Breast epithelium (tissue), 4 donors: ENCODE measurements around the gene MSRB1. TPM values are rescaled to one million over a fixed set of nuclear protein-coding genes. Genes with fewer than 3 reads are reported as not detected.

ENCODE experiments used
- DNase-seq, 2 donors: peaks; one replicate each; pipeline ENCODE4 v3.0.0-alpha.2; 2019; ENCODE audit warnings: low spot score in 2 of 2
- H3K27ac ChIP-seq, 2 donors: fragments of 200-600 bp; sonication (generic) in 1 of 2; one replicate each; pipeline ENCODE4 v1.5.1; 2016 to 2019; ENCODE audit warnings: mild to moderate bottlenecking in 1 of 2
- H3K27me3 ChIP-seq, 2 donors: fragments of 200-600 bp; sonication (generic) in 1 of 2; one replicate each; pipeline versions ENCODE4 v1.5.1 to v1.6.0; 2017 to 2019; ENCODE audit warnings: control low read depth in 1 of 2, mild to moderate bottlenecking in 1 of 2
- H3K36me3 ChIP-seq: fragments of 200-600 bp; one replicate; pipeline ENCODE4 v1.5.1; 2019
- H3K4me1 ChIP-seq, 2 donors: fragments of 200-600 bp; sonication (generic); one replicate each; pipeline ENCODE4 v1.5.1; 2016 to 2019; ENCODE audit warnings: control low read depth in 1 of 2
- H3K4me3 ChIP-seq, 3 donors: fragments of 200-600 bp; sonication (generic); 1 replicate in 2 of 3; 2 replicates in 1 of 3; pipeline ENCODE4 v1.5.1; 2016 to 2019; ENCODE audit warnings: mild to moderate bottlenecking in 3 of 3, moderate library complexity in 2 of 3
- H3K9me3 ChIP-seq, 2 donors: fragments of 200-600 bp; sonication (generic) in 1 of 2; one replicate each; pipeline ENCODE4 v1.5.1; 2016 to 2019; ENCODE audit warnings: control low read depth in 1 of 2
- POLR2A ChIP-seq: fragments of 450-650 bp; IDR thresholded peaks from one replicate; pipeline ENCODE4 v1.6.1; 2016; ENCODE audit warnings: antibody characterized with exemption, mild to moderate bottlenecking, moderate library complexity
- POLR2AphosphoS5 ChIP-seq, 3 donors: sonication (generic); formaldehyde crosslinking; IDR thresholded peaks; one replicate each; pipeline ENCODE4 v1.6.1; 2017; ENCODE audit warnings: antibody characterized with exemption in 3 of 3
- intact Hi-C: fragments of 100-400 bp; cut with DNase I; formaldehyde crosslinking; loops from one replicate; pipeline ENCODE4 v1.15.1; 2023; ENCODE audit warnings: low total_unique reads
- total RNA-seq, 3 donors: library from RNA; depleted of rRNA; stranded (reverse); fragments of >200 nt; gene quantifications; one replicate each; pipeline ENCODE4 v1.1.0, GENCODE V29; 2016
- TF ChIP-seq, protein P1 (sequence below), 3 donors: fragments of 450-650 bp; IDR thresholded peaks; one replicate each; pipeline ENCODE4 v1.5.1; 2016 to 2017; ENCODE audit warnings: antibody characterized with exemption in 3 of 3, mild to moderate bottlenecking in 3 of 3, moderate library complexity in 3 of 3

MSRB1 gene
- total RNA-seq, 3 donors from 2014 or later, result 12.1 to 17.4 (median 17.0) TPM

DNA sequence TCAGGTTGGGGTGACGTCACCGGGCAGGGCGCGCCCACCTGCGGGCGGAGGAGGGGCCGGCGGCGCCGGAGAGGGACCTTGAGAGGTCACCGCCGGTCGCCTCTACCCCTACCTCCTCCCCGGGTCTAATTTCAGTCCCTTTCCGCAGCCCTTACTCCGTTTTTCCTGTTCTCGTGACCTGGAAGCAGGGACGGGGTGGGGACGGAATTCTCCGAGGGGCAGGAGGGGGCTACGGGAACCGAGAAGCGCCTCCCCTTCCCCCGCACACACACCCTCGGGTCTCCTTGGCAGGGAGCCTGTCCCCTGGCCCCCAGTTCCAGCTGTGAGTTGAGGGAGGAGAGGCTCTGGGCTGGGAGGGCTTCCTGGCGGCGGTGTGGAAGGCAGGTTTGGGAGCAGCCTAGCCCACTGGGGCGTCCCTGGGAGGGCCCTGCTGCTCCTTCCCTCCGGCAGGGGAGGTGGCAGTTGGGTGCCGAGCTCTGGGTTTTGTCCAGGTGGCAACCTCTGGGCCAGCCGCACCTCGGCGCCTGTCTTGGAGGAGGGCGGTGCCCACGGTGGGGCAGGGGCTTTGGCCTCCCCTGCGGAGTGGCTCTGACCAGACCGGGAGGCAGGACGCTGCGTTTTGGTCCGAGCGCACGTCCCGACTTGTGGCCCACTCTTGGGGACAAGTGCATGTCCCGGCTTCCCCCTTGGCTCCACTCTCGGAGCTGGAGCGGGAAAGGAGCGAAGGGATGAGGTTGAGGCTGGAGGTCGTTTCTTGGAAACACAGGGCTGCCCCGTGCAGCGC, 47.5 kb upstream of the MSRB1 start:
- no peaks in the 10 kb centered on the region for H3K9me3 ChIP-seq

DNA sequence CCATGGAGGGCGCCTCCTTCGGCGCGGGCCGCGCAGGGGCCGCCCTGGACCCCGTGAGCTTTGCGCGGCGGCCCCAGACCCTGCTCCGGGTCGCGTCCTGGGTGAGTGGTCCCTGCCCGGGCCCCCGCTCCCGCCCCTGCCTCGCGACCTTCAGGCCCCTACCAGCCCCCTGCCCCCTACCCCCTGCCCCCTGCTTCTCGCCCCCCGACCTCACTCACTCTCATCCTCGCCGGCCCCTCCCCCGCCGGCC, 47.0 kb upstream of the MSRB1 start:
- Histone ChIP-seq H3K36me3 (no peaks in the 10 kb centered on the region), H3K27me3 (peaks cover 5 to 25% of the 10 kb centered on the region in 2 donors), H3K27ac (no peak overlapping the region), H3K4me3 (peak overlapping the region in 2 of 3 donors; percentile 39 to 67), H3K9me3 (no peaks in the 10 kb centered on the region), H3K4me1 (peaks cover 4 to 20% of the 10 kb centered on the region in 2 donors)
- intact Hi-C loops, result no loop called here
- TF ChIP-seq POLR2A (no peak), POLR2AphosphoS5 (IDR thresholded peaks at IDR 0.05) (no peak)
- TF ChIP-seq, protein P1, sequence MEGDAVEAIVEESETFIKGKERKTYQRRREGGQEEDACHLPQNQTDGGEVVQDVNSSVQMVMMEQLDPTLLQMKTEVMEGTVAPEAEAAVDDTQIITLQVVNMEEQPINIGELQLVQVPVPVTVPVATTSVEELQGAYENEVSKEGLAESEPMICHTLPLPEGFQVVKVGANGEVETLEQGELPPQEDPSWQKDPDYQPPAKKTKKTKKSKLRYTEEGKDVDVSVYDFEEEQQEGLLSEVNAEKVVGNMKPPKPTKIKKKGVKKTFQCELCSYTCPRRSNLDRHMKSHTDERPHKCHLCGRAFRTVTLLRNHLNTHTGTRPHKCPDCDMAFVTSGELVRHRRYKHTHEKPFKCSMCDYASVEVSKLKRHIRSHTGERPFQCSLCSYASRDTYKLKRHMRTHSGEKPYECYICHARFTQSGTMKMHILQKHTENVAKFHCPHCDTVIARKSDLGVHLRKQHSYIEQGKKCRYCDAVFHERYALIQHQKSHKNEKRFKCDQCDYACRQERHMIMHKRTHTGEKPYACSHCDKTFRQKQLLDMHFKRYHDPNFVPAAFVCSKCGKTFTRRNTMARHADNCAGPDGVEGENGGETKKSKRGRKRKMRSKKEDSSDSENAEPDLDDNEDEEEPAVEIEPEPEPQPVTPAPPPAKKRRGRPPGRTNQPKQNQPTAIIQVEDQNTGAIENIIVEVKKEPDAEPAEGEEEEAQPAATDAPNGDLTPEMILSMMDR (IDR thresholded peaks at IDR 0.05), result no peak
- no peak for DNase-seq

More for the DNA sequence above, 47.5 kb upstream of the MSRB1 start:
- no peak for DNase-seq
- Histone ChIP-seq H3K36me3 (no peaks in the 10 kb centered on the region), H3K27ac (no peak overlapping the region), H3K27me3 (peaks cover 5 to 25% of the 10 kb centered on the region in 2 donors), H3K4me3 (peak overlapping the region in 2 of 3 donors; percentile 39 to 67), H3K4me1 (peaks cover 0 to 15% of the 10 kb centered on the region in 2 donors)
- no peak for TF ChIP-seq POLR2AphosphoS5 (IDR thresholded peaks at IDR 0.05)
- TF ChIP-seq POLR2A, result no peak
- TF ChIP-seq, protein P1 (IDR thresholded peaks at IDR 0.05), result no peak
- intact Hi-C loops, result no loop called here

DNA sequence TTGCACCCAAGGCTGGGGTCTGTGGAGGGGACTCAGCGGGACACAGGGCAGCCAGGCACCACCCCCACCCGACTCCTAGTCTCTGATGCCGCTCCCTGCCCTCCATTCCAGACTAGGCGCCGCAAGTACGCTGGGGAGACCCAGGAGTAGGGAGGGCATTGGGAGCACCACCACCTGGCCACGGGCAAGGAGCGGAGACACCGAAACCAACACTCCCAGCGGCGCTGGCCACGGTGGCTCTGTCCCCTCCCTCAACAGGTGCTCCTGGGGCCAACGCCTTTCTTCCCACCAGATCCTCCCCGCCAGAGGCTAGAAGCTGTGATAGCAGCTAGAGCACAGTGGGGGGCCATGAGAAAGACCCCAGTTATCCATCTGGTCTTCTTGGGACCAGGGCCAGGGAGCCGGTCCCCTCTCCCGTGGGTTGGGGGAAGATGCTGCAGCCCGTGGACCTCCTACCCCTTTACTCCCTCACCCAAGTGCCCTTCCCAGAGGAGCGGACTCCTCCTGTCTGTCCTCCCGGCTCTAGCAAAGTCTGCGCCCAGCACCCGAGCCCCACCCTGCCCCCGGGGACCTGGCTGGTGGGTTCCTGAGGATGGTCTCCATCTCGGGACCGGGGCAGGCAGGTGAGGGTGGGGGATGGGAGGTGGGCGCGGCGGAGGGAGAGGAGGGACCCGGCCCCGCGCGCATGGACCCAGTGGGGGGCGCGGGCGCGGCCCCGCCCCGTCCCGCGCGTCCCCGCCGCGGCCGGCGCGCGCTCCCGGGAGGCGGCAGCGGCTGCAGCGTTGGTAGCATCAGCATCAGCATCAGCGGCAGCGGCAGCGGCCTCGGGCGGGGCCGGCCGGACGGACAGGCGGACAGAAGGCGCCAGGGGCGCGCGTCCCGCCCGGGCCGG, 46.5 kb upstream of the MSRB1 start, which contains the start of gene SYNGR3:
SYNGR3 (plus strand) TSS at position 762 of the 892 bp plus-strand sequence. CDS start 133 bp downstream, outside the sequence.
- no peaks in the 10 kb centered on the region for H3K9me3 ChIP-seq
- H3K4me1 ChIP-seq, result peaks cover 9 to 22% of the 10 kb centered on the region in 2 donors
- DNase-seq, result no peak
- H3K36me3 ChIP-seq, result no peaks in the 10 kb centered on the region
- peak within 1 kb of the TSS in 2 of 3 donors; percentile 39 to 67 for H3K4me3 ChIP-seq
- TF ChIP-seq POLR2AphosphoS5 (IDR thresholded peaks at IDR 0.05), result no peak
- TF ChIP-seq, protein P1 (IDR thresholded peaks at IDR 0.05), result no peak
- no peak for TF ChIP-seq POLR2A
- H3K27me3 ChIP-seq, result peaks cover 5 to 25% of the 10 kb centered on the region in 2 donors
- H3K27ac ChIP-seq, result no peak within 1 kb of the TSS
- intact Hi-C loops, result no loop called here

DNA sequence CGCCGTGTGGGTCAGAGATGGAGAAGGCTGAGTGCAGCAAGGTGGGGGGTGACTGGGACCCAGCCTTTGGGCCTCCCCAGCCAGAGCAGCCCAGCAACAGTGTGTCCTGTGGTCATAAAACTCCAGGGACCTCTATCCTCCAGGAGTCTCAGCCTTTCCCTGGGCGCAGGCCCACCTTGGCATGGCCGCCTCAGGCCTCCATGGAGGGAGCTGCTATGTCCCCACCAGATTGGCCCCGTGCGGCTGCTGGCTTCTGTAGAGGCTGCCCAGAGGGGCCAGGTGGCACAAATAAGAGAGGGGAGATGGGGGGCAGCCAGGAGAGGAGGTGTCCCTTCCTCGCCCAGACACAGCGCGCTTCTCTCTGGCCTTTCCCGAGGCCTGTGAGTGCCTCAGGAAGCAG, 44.2 kb upstream of the MSRB1 start:
- Histone ChIP-seq H3K9me3 (no peaks in the 10 kb centered on the region), H3K27me3 (peaks cover 5 to 25% of the 10 kb centered on the region in 2 donors), H3K36me3 (no peaks in the 10 kb centered on the region), H3K4me3 (no peak overlapping the region), H3K27ac (no peak overlapping the region), H3K4me1 (peaks cover 14 to 22% of the 10 kb centered on the region in 2 donors)
- intact Hi-C loops, result no loop called here
- no peak for DNase-seq
- TF ChIP-seq POLR2A (no peak), POLR2AphosphoS5 (IDR thresholded peaks at IDR 0.05) (no peak)
- TF ChIP-seq, protein P1 (IDR thresholded peaks at IDR 0.05), result no peak
